A549 (cell line): Measurements from ENCODE around the gene GIGYF1.

ENCODE experiments used
- CHD4 ChIP-seq: fragments of 200-600 bp; sonication (generic); IDR thresholded peaks from 2 replicates; pipeline ENCODE4 v1.6.1; 2016; ENCODE audit warnings: antibody characterized with exemption, mild to moderate bottlenecking, borderline replicate concordance
- CTCF ChIP-seq: fragments of >200 bp; sonication (Bioruptor Twin); formaldehyde crosslinking; IDR thresholded peaks from 3 replicates; pipeline ENCODE4 v1.5.1; 2016
- ELK1 ChIP-seq: fragments of 150-350 bp; IDR thresholded peaks from 2 replicates; pipeline ENCODE4 v1.6.1; 2014; ENCODE audit warnings: low read depth, mild to moderate bottlenecking, low read length
- EP300 ChIP-seq, 2 experiments: fragments of >200 bp; sonication (Bioruptor Twin); formaldehyde crosslinking; IDR thresholded peaks; 2 replicates in 1 of 2; 3 replicates in 1 of 2; pipeline ENCODE4 v1.6.1; 2016 to 2017
- MAX ChIP-seq: IDR thresholded peaks from 2 replicates; pipeline ENCODE4 v1.6.1; 2012
- MAZ ChIP-seq: fragments of 150-350 bp; IDR thresholded peaks from 2 replicates; pipeline ENCODE4 v1.6.1; 2014; ENCODE audit warnings: antibody characterized with exemption, low read depth, low read length, borderline replicate concordance
- POLR2A ChIP-seq: IDR thresholded peaks from 2 replicates; pipeline ENCODE4 v1.6.1; 2012; ENCODE audit warnings: mild to moderate bottlenecking, low read length
- RAD21 ChIP-seq, 2 experiments: fragments of >200 bp in 1 of 2; sonication (Bioruptor Twin) in 1 of 2; formaldehyde crosslinking in 1 of 2; IDR thresholded peaks in 1 of 2; conservative IDR thresholded peaks in 1 of 2; 2 replicates in 1 of 2; 3 replicates in 1 of 2; pipeline ENCODE4 v1.6.1; 2012 to 2018; ENCODE audit warnings: inconsistent platforms in 1 of 2
- REST ChIP-seq: fragments of 200-600 bp; sonication (generic); IDR thresholded peaks from 2 replicates; pipeline ENCODE4 v1.6.1; 2016; ENCODE audit warnings: antibody characterized with exemption, mild to moderate bottlenecking, moderate library complexity
- TFCP2L1 ChIP-seq: fragments of 250-450 bp; sonication (Bioruptor Pico); IDR thresholded peaks from 2 replicates; pipeline ENCODE4 v1.5.0; 2021; ENCODE audit warnings: mild to moderate bottlenecking
- USF2 ChIP-seq: fragments of 450-650 bp; IDR thresholded peaks from 2 replicates; pipeline ENCODE4 v1.6.1; 2014; ENCODE audit warnings: antibody characterized with exemption

- TF ChIP-seq EP300 (IDR thresholded peaks at IDR 0.05) (peak in 1 of 2 experiments; percentile 19; a peak in 1 of 5 replicates), CTCF (no peak), REST (no peak), MAX (peak; percentile 73), CHD4 (no peak), POLR2A (peak; percentile 26), ELK1 (no peak), RAD21 (conservative IDR thresholded peaks at IDR 0.05 in 1 of 2, IDR thresholded peaks at IDR 0.05 in 1 of 2) (no peak), USF2 (peak; percentile 98), TFCP2L1 (0 out of 2 replicates have a peak, but pooled peaks have one; percentile 50), MAZ (no peak)
These were observed 20.6 kb downstream of the GIGYF1 start, which contains the start of gene GNB2 for GRCh38 chr7:100673302-100673941.
